ENCODE results near the gene SEC61B. TPM values are rescaled to one million over a fixed set of nuclear protein-coding genes. Genes with fewer than 3 reads are reported as not detected.

SEC61B gene
- total and polyA plus RNA-seq, 9 of the 15 experiments (the other 6 are each of a cell fraction or from before 2014, with no cell fraction given), result 57.8 to 262 (median 172) TPM

- no peak for TF ChIP-seq MYNN (IDR thresholded peaks at IDR 0.05)
- TF ChIP-seq MYNN (CRISPR knock-in tag; IDR thresholded peaks at IDR 0.05), result no peak
- TF ChIP-seq CHAMP1 (IDR thresholded peaks at IDR 0.05), result no peak
- peak; percentile 90 for TF ChIP-seq RBM25 (IDR thresholded peaks at IDR 0.05; ENCODE audit: low read depth, low read length, severe bottlenecking)
- TF ChIP-seq GMEB1 (CRISPR knock-in tag; IDR thresholded peaks at IDR 0.05), result no peak
Observed at GRCh38 chr9:99178912-99179872, 42.9 kb upstream of the SEC61B start (continued).
